HG03103 (cell line): ENCODE measurements around the gene PSMD7.
"Not testable (repeated sequence)": the region's sequence is repeated elsewhere in the genome, so short reads cannot be mapped to it uniquely, and the experiment has no call there.

Experiments used
- ATAC-seq: cut with Tn5 transposase; IDR thresholded peaks from one replicate; pipeline ENCODE4 v1.9.1; 2021; ENCODE audit warnings: low read depth; ENCODE audit not compliant: unreplicated experiment

Gene PSMD7

GRCh38 chr16:74291577-74292208 lies 4.9 kb upstream of the PSMD7 start:
- ATAC-seq, result no peak

- peak; percentile 2 for ATAC-seq
Measured at GRCh38 chr16:74296104-74296431, 546 bp upstream of the PSMD7 start.

GRCh38 chr16:74297145-74297665 lies 591 bp downstream of the PSMD7 start:
- no peak for ATAC-seq

GRCh38 chr16:74298104-74298503 lies 1.5 kb downstream of the PSMD7 start:
- ATAC-seq, result no peak

- ATAC-seq, result no peak
Measured at GRCh38 chr16:74302341-74302740, 5.7 kb downstream of the PSMD7 start.

- ATAC-seq, result no peak
Measured at GRCh38 chr16:74304164-74304834, 7.7 kb downstream of the PSMD7 start.

- ATAC-seq, result no peak
Measured at GRCh38 chr16:74304835-74305176, 8.2 kb downstream of the PSMD7 start.

GRCh38 chr16:74305281-74305680 lies 8.7 kb downstream of the PSMD7 start:
- ATAC-seq, result no peak

GRCh38 chr16:74305978-74306784 lies 9.6 kb downstream of the PSMD7 start:
- ATAC-seq, result no peak

- ATAC-seq, result no peak
Measured at GRCh38 chr16:74307383-74307782, 10.8 kb downstream of the PSMD7 start.

GRCh38 chr16:74309789-74310781 lies 13.5 kb downstream of the PSMD7 start:
- ATAC-seq, result no peak

- no peak for ATAC-seq
Measured at GRCh38 chr16:74315059-74315458, 18.4 kb downstream of the PSMD7 start.

- no peak for ATAC-seq
Measured at GRCh38 chr16:74320707-74321106, 24.1 kb downstream of the PSMD7 start.

GRCh38 chr16:74321356-74321755 lies 24.7 kb downstream of the PSMD7 start:
- ATAC-seq, result no peak

- ATAC-seq, result no peak
Measured at GRCh38 chr16:74322301-74322710, 25.7 kb downstream of the PSMD7 start.

GRCh38 chr16:74324777-74325176 lies 28.2 kb downstream of the PSMD7 start:
- not testable (repeated sequence) for ATAC-seq

GRCh38 chr16:74325641-74326040 lies 29.0 kb downstream of the PSMD7 start:
- ATAC-seq, result no peak

- ATAC-seq, result not testable (repeated sequence)
Measured at GRCh38 chr16:74328346-74328745, 31.7 kb downstream of the PSMD7 start.

- ATAC-seq, result not testable (repeated sequence)
Measured at GRCh38 chr16:74332469-74332868, 35.9 kb downstream of the PSMD7 start.

GRCh38 chr16:74337506-74337905 lies 40.9 kb downstream of the PSMD7 start:
- not testable (repeated sequence) for ATAC-seq
